Pancreas (tissue), 10 donors: ENCODE data around the gene AKNA. TPM values are rescaled to one million over a fixed set of nuclear protein-coding genes. Genes with fewer than 3 reads are reported as not detected.

Source experiments
- ATAC-seq, 4 donors: fragments of 200-7000 bp; cut with Tn5 transposase; one replicate each; pipeline versions ENCODE4 v1.8.0 to v1.9.1; 2020; ENCODE audit warnings: mild to moderate bottlenecking in 4 of 4, moderate library complexity in 4 of 4
- DNase-seq, 6 donors: peaks; one replicate each; pipeline ENCODE4 v3.0.0-alpha.2; 2020
- FAIRE-seq: peaks from 2 replicates; lab custom pipeline; 2012; peaks lifted over from hg19 to GRCh38; lab: Jason Lieb, UNC
- H3K27ac ChIP-seq, 4 donors: fragments of 200-600 bp; sonication (generic); 1 replicate in 3 of 4; 2 replicates in 1 of 4; pipeline versions ENCODE4 v1.5.0 to v1.8.0; 2020
- H3K27me3 ChIP-seq, 4 donors: fragments of 200-600 bp; one replicate each; pipeline ENCODE4 v1.8.0; 2021
- H3K36me3 ChIP-seq, 3 donors: fragments of 200-600 bp; sonication (generic) in 1 of 3; one replicate each; pipeline versions ENCODE4 v1.5.0 to v1.8.0; 2020 to 2021
- H3K4me1 ChIP-seq, 3 donors: fragments of 200-600 bp; one replicate each; pipeline ENCODE4 v1.8.0; 2021
- H3K4me3 ChIP-seq, 4 donors: fragments of 200-600 bp; sonication (generic) in 2 of 4; one replicate each; pipeline versions ENCODE4 v1.5.0 to v1.8.0; 2020 to 2021
- H3K9me3 ChIP-seq, 4 donors: fragments of 200-600 bp; one replicate each; pipeline ENCODE4 v1.8.0; 2021
- CTCF ChIP-seq, 4 donors: fragments of 200-600 bp; sonication (generic) in 3 of 4; IDR thresholded peaks; one replicate each; pipeline versions ENCODE4 v1.5.0 to v1.8.0; 2021; ENCODE audit warnings: antibody characterized with exemption in 4 of 4
- WGBS, 2 donors: extraction: QIAGEN DNeasy Blood & Tissue Kit; methylation state at CpG; one replicate each; pipeline ENCODE4 v1.1.7; 2013; 5-methylcytosine and 5-hydroxymethylcytosine counted together
- intact Hi-C, 3 donors: fragments of 100-400 bp; cut with DNase I; formaldehyde crosslinking; loops; one replicate each; pipeline versions ENCODE4 v1.11.1 to v1.14.2; 2022
- polyA plus RNA-seq, 2 donors: library from polyadenylated mRNA; stranded (reverse); fragments of 200-250 nt; gene quantifications; one replicate each; pipeline ENCODE4 v1.2.3, GENCODE V29; 2013
- total RNA-seq, 6 donors: library from RNA; stranded (reverse); fragmentation: NEBNext Ultra II Directional in 4 of 6; extraction: Animal tissue kit (Norgen Biotek cat#: 25700) in 4 of 6; gene quantifications; one replicate each; pipeline versions ENCODE4 v1.2.1 to v1.2.4, GENCODE V29; 2021 to 2023
- donor health status: healthy with polysubstance abuse.
- donor health status: DM: no; HTN: no; CAD: no; lungs with moderate emphysema.
- donor health status: DM: no; HTN: no; CAD: no.
- donor health status: control.
- donor health status: control.
- donor health status: Bipolar disorder and iron deficiency.
- donor health status: DM: yes; HTN: yes; CAD: no.
- donor health status: DM: no; HTN: no; CAD: no.
- donor health status: DM: no; HTN: no; CAD: no.
- donor health status: DM: yes; HTN: yes; CAD: no.

AKNA gene
- total and polyA plus RNA-seq, 8 donors: 5.4 to 18.0 (median 10.4) TPM

- no peaks in the 10 kb centered on the region for H3K9me3 ChIP-seq
- DNase-seq (no peak), ATAC-seq (no peak), FAIRE-seq (no peak)
- H3K36me3 ChIP-seq: peaks cover 0 to 6% (median 2%) of the 10 kb centered on the region in 3 donors
- peak overlapping the region in 1 of 4 donors; percentile 28 for H3K27ac ChIP-seq
- no peak overlapping the region for H3K4me3 ChIP-seq
- intact Hi-C loops: no loop called here
- WGBS, 2 donors: 90 to 94% methylated on average over 2 of the region's 2 CpGs
- no peaks in the 10 kb centered on the region for H3K27me3 ChIP-seq
- no peak for TF ChIP-seq CTCF (IDR thresholded peaks at IDR 0.05)
- H3K4me1 ChIP-seq: no peaks in the 10 kb centered on the region
Measured at GRCh38 chr9:114365194-114365593, 22.6 kb downstream of the AKNA start.

- no peaks in the 10 kb centered on the region for H3K9me3 ChIP-seq
- no peak for FAIRE-seq
- H3K27ac ChIP-seq: peak overlapping the region in 1 of 4 donors; percentile 30
- no peaks in the 10 kb centered on the region for H3K4me1 ChIP-seq
- H3K36me3 ChIP-seq: peaks cover 0 to 14% (median 2%) of the 10 kb centered on the region in 3 donors
- intact Hi-C loops: no loop called here
- H3K4me3 ChIP-seq: no peak overlapping the region
- no peak for TF ChIP-seq CTCF (IDR thresholded peaks at IDR 0.05)
- 63 to 65% methylated on average over 6 of the region's 6 CpGs for WGBS, 2 donors
- peak in 3 of 4 donors; percentile 12 to 49 (median 48) for ATAC-seq
- no peak for DNase-seq
- H3K27me3 ChIP-seq: no peaks in the 10 kb centered on the region
Measured at GRCh38 chr9:114364134-114365041, 23.4 kb downstream of the AKNA start.

- intact Hi-C loops: no loop called here
- no peak for ATAC-seq
- H3K36me3 ChIP-seq: peaks cover 0 to 17% (median under 1%) of the 10 kb centered on the region in 3 donors
- no peak overlapping the region for H3K27ac ChIP-seq
- no peak for TF ChIP-seq CTCF (IDR thresholded peaks at IDR 0.05)
- DNase-seq: no peak
- FAIRE-seq: no peak
- no peaks in the 10 kb centered on the region for H3K27me3 ChIP-seq
- no peak overlapping the region for H3K4me3 ChIP-seq
- no peaks in the 10 kb centered on the region for H3K9me3 ChIP-seq
- 50 to 54% methylated on average over 2 of the region's 2 CpGs for WGBS, 2 donors
- H3K4me1 ChIP-seq: no peaks in the 10 kb centered on the region
Measured at GRCh38 chr9:114363424-114363823, 24.4 kb downstream of the AKNA start.

- H3K9me3 ChIP-seq: no peaks in the 10 kb centered on the region
- H3K27me3 ChIP-seq: no peaks in the 10 kb centered on the region
- DNase-seq: no peak
- ATAC-seq: no peak
- H3K27ac ChIP-seq: no peak overlapping the region
- TF ChIP-seq CTCF (IDR thresholded peaks at IDR 0.05): no peak
- H3K4me1 ChIP-seq: no peaks in the 10 kb centered on the region
- intact Hi-C loops: no loop called here
- FAIRE-seq: no peak
- peaks cover 0 to 22% (median 5%) of the 10 kb centered on the region in 3 donors for H3K36me3 ChIP-seq
- no peak overlapping the region for H3K4me3 ChIP-seq
- 84 to 86% methylated on average over 12 of the region's 12 CpGs for WGBS, 2 donors
Measured at GRCh38 chr9:114362394-114362793, 25.4 kb downstream of the AKNA start.

GRCh38 chr9:114361542-114361941 is 26.2 kb downstream of the AKNA start:
- H3K27ac ChIP-seq: no peak overlapping the region
- intact Hi-C loops: no loop called here

More at GRCh38 chr9:114361542-114361941, 26.2 kb downstream of the AKNA start:
- ATAC-seq: no peak
- no peak for TF ChIP-seq CTCF (IDR thresholded peaks at IDR 0.05)
- Histone ChIP-seq H3K4me3 (no peak overlapping the region), H3K4me1 (no peaks in the 10 kb centered on the region), H3K27me3 (no peaks in the 10 kb centered on the region), H3K9me3 (no peaks in the 10 kb centered on the region), H3K36me3 (peaks cover 0 to 22% (median 5%) of the 10 kb centered on the region in 3 donors)
- no peak for DNase-seq
- WGBS, 2 donors: 91 to 96% methylated on average over 7 of the region's 7 CpGs
- FAIRE-seq: no peak
